Measurements from ENCODE around the gene CNTNAP5. TPM values are rescaled to one million over a fixed set of nuclear protein-coding genes. Genes with fewer than 3 reads are reported as not detected.

CNTNAP5 gene
- total and polyA plus RNA-seq, 5 donors from 2014 or later: not detected

DNA sequence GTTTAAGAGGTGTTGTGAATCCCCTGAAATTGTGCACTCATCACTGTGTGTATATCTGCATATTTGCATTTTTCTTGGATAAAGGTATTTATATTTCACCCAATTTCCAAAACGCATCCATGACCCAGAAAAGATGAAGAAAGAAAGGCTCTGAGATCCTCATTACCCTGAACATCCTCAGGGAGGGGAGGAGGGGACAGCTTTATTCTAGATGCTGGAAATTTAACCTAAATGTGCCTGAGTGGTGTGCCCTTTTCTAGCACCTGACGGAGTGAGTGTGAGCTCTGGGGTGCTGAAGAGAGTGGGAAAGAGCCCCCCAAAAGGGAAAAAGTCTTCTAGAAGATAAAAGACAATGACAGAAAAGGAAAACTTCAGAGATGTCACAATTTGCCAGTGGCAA lies 20.8 kb downstream of the CNTNAP5 start:
- no peak for ATAC-seq (ENCODE audit: low read depth in 2 of 2)
- Mint-ChIP-seq H3K27me3 (no peaks in the 10 kb centered on the region), H3K36me3 (no peaks in the 10 kb centered on the region), H3K4me1 (no peaks in the 10 kb centered on the region), H3K4me3 (no peak overlapping the region), H3K9me3 (peaks cover 4 to 28% (median 5%) of the 10 kb centered on the region in 7 donors), H3K27ac (no peak overlapping the region)
- H3K27ac ChIP-seq (ENCODE audit: insufficient read depth, low read length, poor library complexity, severe bottlenecking): no peak overlapping the region
- H3K4me1 ChIP-seq (ENCODE audit: control insufficient read depth, insufficient read depth, low read length, poor library complexity, severe bottlenecking): no peaks in the 10 kb centered on the region
- H3K36me3 ChIP-seq (ENCODE audit: control insufficient read depth, insufficient read depth, low read length): no peaks in the 10 kb centered on the region
- no peak overlapping the region for H3K4me3 ChIP-seq (ENCODE audit: low read depth, low read length)
- DNase-seq: no peak
- no peaks in the 10 kb centered on the region for H3K27me3 ChIP-seq (ENCODE audit: control insufficient read depth, insufficient read depth, low read length)
- H3K9me3 ChIP-seq (ENCODE audit: control insufficient read depth in 2 of 2, low read length in 2 of 2): peaks cover 0 to 5% of the 10 kb centered on the region in 2 experiments

DNA sequence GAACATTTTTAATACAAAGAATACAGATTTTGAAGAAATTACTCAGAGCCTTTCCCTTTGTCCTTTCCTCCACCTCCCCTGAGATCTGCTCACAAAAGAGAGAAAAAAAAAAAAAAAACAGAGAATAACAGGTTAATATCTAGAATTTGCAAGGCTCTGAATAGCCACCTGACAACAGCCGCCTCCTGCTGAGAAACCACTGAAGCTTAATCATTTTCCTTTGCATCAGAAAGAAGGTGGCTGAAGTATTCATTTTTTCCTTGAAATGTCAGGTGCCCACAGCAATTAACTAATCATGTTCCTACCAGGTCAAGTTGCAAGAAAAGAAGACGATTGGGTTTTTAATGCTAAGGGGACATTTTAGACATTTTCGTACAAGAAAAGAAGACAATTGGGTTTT lies 21.2 kb downstream of the CNTNAP5 start:
- Histone ChIP-seq H3K4me1 (ENCODE audit: control insufficient read depth, insufficient read depth, low read length, poor library complexity, severe bottlenecking) (no peaks in the 10 kb centered on the region), H3K4me3 (ENCODE audit: low read depth, low read length) (no peak overlapping the region), H3K27me3 (ENCODE audit: control insufficient read depth, insufficient read depth, low read length) (no peaks in the 10 kb centered on the region), H3K27ac (ENCODE audit: insufficient read depth, low read length, poor library complexity, severe bottlenecking) (no peak overlapping the region), H3K36me3 (ENCODE audit: control insufficient read depth, insufficient read depth, low read length) (no peaks in the 10 kb centered on the region), H3K9me3 (ENCODE audit: control insufficient read depth in 2 of 2, low read length in 2 of 2) (peaks cover 0 to 5% of the 10 kb centered on the region in 2 experiments)
- H3K36me3 Mint-ChIP-seq: no peaks in the 10 kb centered on the region
- no peak for ATAC-seq (ENCODE audit: low read depth in 2 of 2)
- H3K27me3 Mint-ChIP-seq: no peaks in the 10 kb centered on the region
- peaks cover 3 to 28% (median 5%) of the 10 kb centered on the region in 7 donors for H3K9me3 Mint-ChIP-seq
- H3K4me1 Mint-ChIP-seq: no peaks in the 10 kb centered on the region
- no peak for DNase-seq
- H3K4me3 Mint-ChIP-seq: no peak overlapping the region
- no peak overlapping the region for H3K27ac Mint-ChIP-seq

DNA sequence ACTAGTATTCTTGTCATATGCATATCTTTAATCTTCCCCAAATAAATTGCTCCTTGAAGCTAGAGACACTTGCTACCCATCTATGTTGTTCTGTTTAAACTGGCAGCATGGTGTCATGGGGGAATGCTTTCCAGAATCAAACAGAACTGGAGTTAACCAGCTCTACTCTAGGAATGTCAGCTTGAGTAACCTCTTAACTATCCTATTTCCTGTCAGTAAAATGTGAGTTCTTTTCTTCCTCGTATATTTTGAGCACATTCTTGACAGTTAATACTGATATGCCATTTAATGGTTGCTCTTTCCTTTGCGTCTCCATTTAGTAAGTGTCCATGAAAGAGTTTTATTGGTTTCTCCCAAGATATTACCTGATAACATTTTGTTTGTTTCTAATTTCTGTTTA lies 23.0 kb downstream of the CNTNAP5 start:
- H3K27ac Mint-ChIP-seq: no peak overlapping the region
- no peaks in the 10 kb centered on the region for H3K4me1 ChIP-seq (ENCODE audit: control insufficient read depth, insufficient read depth, low read length, poor library complexity, severe bottlenecking)

GRCh38 chr2:124048664-124049063 lies 23.6 kb downstream of the CNTNAP5 start:
- no peaks in the 10 kb centered on the region for H3K4me1 Mint-ChIP-seq
- no peaks in the 10 kb centered on the region for H3K36me3 ChIP-seq (ENCODE audit: control insufficient read depth, insufficient read depth, low read length)
- H3K36me3 Mint-ChIP-seq: no peaks in the 10 kb centered on the region
- H3K27ac Mint-ChIP-seq: no peak overlapping the region
- H3K27me3 ChIP-seq (ENCODE audit: control insufficient read depth, insufficient read depth, low read length): no peaks in the 10 kb centered on the region
- ATAC-seq (ENCODE audit: low read depth in 2 of 2) (no peak), DNase-seq (no peak)
- peaks cover 2 to 24% (median 4%) of the 10 kb centered on the region in 7 donors for H3K9me3 Mint-ChIP-seq
- H3K27ac ChIP-seq (ENCODE audit: insufficient read depth, low read length, poor library complexity, severe bottlenecking): no peak overlapping the region
- no peaks in the 10 kb centered on the region for H3K4me1 ChIP-seq (ENCODE audit: control insufficient read depth, insufficient read depth, low read length, poor library complexity, severe bottlenecking)
- no peaks in the 10 kb centered on the region for H3K27me3 Mint-ChIP-seq
- no peak overlapping the region for H3K4me3 ChIP-seq (ENCODE audit: low read depth, low read length)
- H3K4me3 Mint-ChIP-seq: no peak overlapping the region
- H3K9me3 ChIP-seq (ENCODE audit: control insufficient read depth in 2 of 2, low read length in 2 of 2): peaks cover 0 to 3% of the 10 kb centered on the region in 2 experiments

More for the DNA sequence above, 23.0 kb downstream of the CNTNAP5 start:
- Histone ChIP-seq H3K27ac (ENCODE audit: insufficient read depth, low read length, poor library complexity, severe bottlenecking) (no peak overlapping the region), H3K27me3 (ENCODE audit: control insufficient read depth, insufficient read depth, low read length) (no peaks in the 10 kb centered on the region), H3K9me3 (ENCODE audit: control insufficient read depth in 2 of 2, low read length in 2 of 2) (peaks cover 0 to 3% of the 10 kb centered on the region in 2 experiments), H3K4me3 (ENCODE audit: low read depth, low read length) (no peak overlapping the region), H3K36me3 (ENCODE audit: control insufficient read depth, insufficient read depth, low read length) (no peaks in the 10 kb centered on the region)
- DNase-seq: no peak
- H3K4me1 Mint-ChIP-seq: no peaks in the 10 kb centered on the region
- no peak overlapping the region for H3K4me3 Mint-ChIP-seq
- H3K9me3 Mint-ChIP-seq: peaks cover 2 to 28% (median 5%) of the 10 kb centered on the region in 7 donors
- ATAC-seq (ENCODE audit: low read depth in 2 of 2): no peak
- no peaks in the 10 kb centered on the region for H3K27me3 Mint-ChIP-seq
- H3K36me3 Mint-ChIP-seq: no peaks in the 10 kb centered on the region

- H3K4me3 Mint-ChIP-seq: no peak overlapping the region
- no peaks in the 10 kb centered on the region for H3K27me3 Mint-ChIP-seq
- no peaks in the 10 kb centered on the region for H3K4me1 Mint-ChIP-seq
- ATAC-seq (ENCODE audit: low read depth in 2 of 2) (no peak), DNase-seq (no peak)
- H3K9me3 Mint-ChIP-seq: peaks cover 0 to 27% (median 3%) of the 10 kb centered on the region in 7 donors
- no peaks in the 10 kb centered on the region for H3K27me3 ChIP-seq (ENCODE audit: control insufficient read depth, insufficient read depth, low read length)
- no peak overlapping the region for H3K27ac ChIP-seq (ENCODE audit: insufficient read depth, low read length, poor library complexity, severe bottlenecking)
- no peaks in the 10 kb centered on the region for H3K36me3 ChIP-seq (ENCODE audit: control insufficient read depth, insufficient read depth, low read length)
- H3K36me3 Mint-ChIP-seq: no peaks in the 10 kb centered on the region
- H3K4me1 ChIP-seq (ENCODE audit: control insufficient read depth, insufficient read depth, low read length, poor library complexity, severe bottlenecking): no peaks in the 10 kb centered on the region
- H3K9me3 ChIP-seq (ENCODE audit: control insufficient read depth in 2 of 2, low read length in 2 of 2): peaks cover 0 to 3% of the 10 kb centered on the region in 2 experiments
- H3K27ac Mint-ChIP-seq: no peak overlapping the region
- no peak overlapping the region for H3K4me3 ChIP-seq (ENCODE audit: low read depth, low read length)
Observed at GRCh38 chr2:124049136-124049535, 24.0 kb downstream of the CNTNAP5 start.

DNA sequence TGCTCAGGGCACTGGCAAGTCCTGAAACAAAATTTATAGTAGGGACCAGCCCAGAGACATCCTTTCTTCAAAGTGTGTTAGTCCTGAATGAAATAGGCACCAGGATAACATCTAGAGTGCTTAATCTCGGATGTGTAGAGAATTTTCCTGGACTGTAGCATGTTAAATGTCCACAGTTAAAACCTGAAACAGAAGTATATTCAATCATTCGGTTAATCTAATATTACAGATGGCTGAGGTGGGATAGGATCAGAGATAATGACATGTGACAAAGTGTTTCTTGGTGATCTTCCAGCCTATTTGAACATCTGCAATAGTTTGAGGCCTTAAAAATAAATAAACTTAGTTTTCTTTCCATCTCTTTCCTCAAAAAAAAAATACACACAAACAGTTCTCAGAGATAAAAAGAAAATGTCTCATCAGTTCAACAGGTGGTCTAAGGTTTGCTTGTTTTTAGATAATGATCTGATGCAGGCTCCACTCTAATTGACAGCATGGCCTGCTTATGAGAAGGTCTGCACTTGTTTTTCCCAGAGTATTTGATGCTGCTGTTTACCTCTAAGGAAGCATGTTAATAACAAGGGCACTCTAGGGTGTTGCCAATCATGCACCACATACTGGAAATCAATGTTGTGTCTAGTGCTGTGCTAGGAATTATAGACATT lies 25.9 kb downstream of the CNTNAP5 start:
- Mint-ChIP-seq H3K36me3 (no peaks in the 10 kb centered on the region), H3K4me1 (no peaks in the 10 kb centered on the region), H3K27me3 (no peaks in the 10 kb centered on the region), H3K4me3 (no peak overlapping the region), H3K27ac (no peak overlapping the region), H3K9me3 (peaks cover 2 to 38% (median 5%) of the 10 kb centered on the region in 7 donors)
- no peak overlapping the region for H3K27ac ChIP-seq (ENCODE audit: insufficient read depth, low read length, poor library complexity, severe bottlenecking)
- H3K9me3 ChIP-seq (ENCODE audit: control insufficient read depth in 2 of 2, low read length in 2 of 2): peaks cover 0 to 3% of the 10 kb centered on the region in 2 experiments
- no peak for ATAC-seq (ENCODE audit: low read depth in 2 of 2)
- DNase-seq: no peak
- no peaks in the 10 kb centered on the region for H3K4me1 ChIP-seq (ENCODE audit: control insufficient read depth, insufficient read depth, low read length, poor library complexity, severe bottlenecking)
- H3K4me3 ChIP-seq (ENCODE audit: low read depth, low read length): no peak overlapping the region
- H3K36me3 ChIP-seq (ENCODE audit: control insufficient read depth, insufficient read depth, low read length): no peaks in the 10 kb centered on the region
- no peaks in the 10 kb centered on the region for H3K27me3 ChIP-seq (ENCODE audit: control insufficient read depth, insufficient read depth, low read length)

GRCh38 chr2:124053796-124054195 lies 28.7 kb downstream of the CNTNAP5 start:
- peaks cover 4 to 25% (median 7%) of the 10 kb centered on the region in 7 donors for H3K9me3 Mint-ChIP-seq

GRCh38 chr2:124063596-124063995 lies 38.5 kb downstream of the CNTNAP5 start:
- Histone ChIP-seq H3K4me3 (ENCODE audit: low read depth, low read length) (no peak overlapping the region), H3K9me3 (ENCODE audit: control insufficient read depth in 2 of 2, low read length in 2 of 2) (no peaks in the 10 kb centered on the region), H3K36me3 (ENCODE audit: control insufficient read depth, insufficient read depth, low read length) (no peaks in the 10 kb centered on the region), H3K27ac (ENCODE audit: insufficient read depth, low read length, poor library complexity, severe bottlenecking) (no peak overlapping the region), H3K27me3 (ENCODE audit: control insufficient read depth, insufficient read depth, low read length) (no peaks in the 10 kb centered on the region), H3K4me1 (ENCODE audit: control insufficient read depth, insufficient read depth, low read length, poor library complexity, severe bottlenecking) (no peaks in the 10 kb centered on the region)
- Mint-ChIP-seq H3K4me1 (no peaks in the 10 kb centered on the region), H3K9me3 (peaks cover 2 to 26% (median 3%) of the 10 kb centered on the region in 7 donors), H3K36me3 (no peaks in the 10 kb centered on the region), H3K27me3 (no peaks in the 10 kb centered on the region), H3K27ac (no peak overlapping the region), H3K4me3 (no peak overlapping the region)
- no peak for DNase-seq
- ATAC-seq (ENCODE audit: low read depth in 2 of 2): no peak

More at GRCh38 chr2:124053796-124054195, 28.7 kb downstream of the CNTNAP5 start:
- H3K4me1 Mint-ChIP-seq: no peaks in the 10 kb centered on the region
- no peaks in the 10 kb centered on the region for H3K36me3 ChIP-seq (ENCODE audit: control insufficient read depth, insufficient read depth, low read length)
- ATAC-seq (ENCODE audit: low read depth in 2 of 2): no peak
- H3K9me3 ChIP-seq (ENCODE audit: control insufficient read depth in 2 of 2, low read length in 2 of 2): peaks cover 0 to 4% of the 10 kb centered on the region in 2 experiments
- no peak overlapping the region for H3K27ac ChIP-seq (ENCODE audit: insufficient read depth, low read length, poor library complexity, severe bottlenecking)
- H3K4me3 ChIP-seq (ENCODE audit: low read depth, low read length): no peak overlapping the region
- H3K27ac Mint-ChIP-seq: no peak overlapping the region
- DNase-seq: no peak
- no peaks in the 10 kb centered on the region for H3K4me1 ChIP-seq (ENCODE audit: control insufficient read depth, insufficient read depth, low read length, poor library complexity, severe bottlenecking)
- H3K27me3 ChIP-seq (ENCODE audit: control insufficient read depth, insufficient read depth, low read length): no peaks in the 10 kb centered on the region
- H3K4me3 Mint-ChIP-seq: no peak overlapping the region
- H3K36me3 Mint-ChIP-seq: no peaks in the 10 kb centered on the region
- H3K27me3 Mint-ChIP-seq: no peaks in the 10 kb centered on the region

Measured in CD4-positive, CD25-positive, alpha-beta regulatory T cell (primary cell).